ENCODE data around the gene EVA1C. TPM values are rescaled to one million over a fixed set of nuclear protein-coding genes. Genes with fewer than 3 reads are reported as not detected.

The EVA1C gene
- polyA plus RNA-seq, 1 donor (not counting 4 experiments of a cell fraction or from before 2014, with no cell fraction given), result 15.3 TPM

DNA sequence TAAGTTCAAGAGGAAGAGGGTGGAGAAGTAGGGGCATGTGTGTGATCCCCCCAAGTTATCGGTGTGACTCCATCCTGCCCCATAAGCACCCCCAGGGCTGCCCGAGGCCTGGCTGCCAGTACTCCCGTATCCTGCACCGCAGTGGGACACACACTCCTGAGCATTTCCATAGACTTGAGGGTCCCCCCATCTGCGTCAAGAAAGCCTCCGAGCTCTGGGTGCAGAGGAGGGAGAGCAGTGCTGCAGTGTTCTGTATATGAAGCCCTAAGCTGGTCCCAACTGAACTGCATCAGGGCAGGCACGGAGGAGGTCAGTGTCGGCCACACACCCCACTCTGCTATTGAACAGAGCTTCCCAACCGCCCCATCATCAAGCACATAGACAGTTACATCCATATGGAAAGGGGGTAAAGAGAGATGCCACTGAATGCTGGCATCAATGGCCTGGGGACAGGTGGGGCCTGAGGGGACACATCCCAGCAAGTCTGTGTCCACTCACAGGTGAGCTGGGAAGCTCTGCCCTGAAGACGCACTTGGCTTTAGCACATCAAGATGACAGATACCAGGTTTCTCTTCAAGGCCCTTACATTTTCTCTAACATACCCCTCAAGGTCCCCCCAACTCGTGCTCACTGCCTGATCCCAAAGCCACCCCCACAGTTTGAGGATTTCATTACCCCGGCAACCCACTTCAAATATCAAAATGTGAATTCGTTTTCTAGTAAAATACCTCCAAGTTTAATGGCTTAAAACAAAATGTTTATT, 64.3 kb downstream of the EVA1C start:
- no peaks in the 10 kb centered on the region for H4K20me1 ChIP-seq (ENCODE audit: control insufficient read depth, extremely low read depth, insufficient read depth, low read length)
- H3K27me3 ChIP-seq (ENCODE audit: control insufficient read depth, extremely low read depth, insufficient read depth, low read length), result no peaks in the 10 kb centered on the region
- no peak overlapping the region for H3K9ac ChIP-seq (ENCODE audit: control insufficient read depth, extremely low read depth, insufficient read depth, low read length)
- FAIRE-seq (no peak), DNase-seq (ENCODE audit: low read depth, low spot score) (no peak)
- dilution Hi-C loops (cut with MboI; ENCODE audit: extremely low pct_ligation_motif_present, low sequenced_read_pairs), result no loop called here
- H3K4me3 ChIP-seq (ENCODE audit: control insufficient read depth in 2 of 3, extremely low read depth in 1 of 3, insufficient read depth in 2 of 3, low read depth in 1 of 3, low read length in 3 of 3), result no peak overlapping the region
- peaks cover 24% of the 10 kb centered on the region for H3K4me1 ChIP-seq (ENCODE audit: control insufficient read depth, extremely low read depth, insufficient read depth, low read length)
- TF ChIP-seq EZH2 (IDR thresholded peaks at IDR 0.05; ENCODE audit: low read length), result no peak
- TF ChIP-seq, protein P1, sequence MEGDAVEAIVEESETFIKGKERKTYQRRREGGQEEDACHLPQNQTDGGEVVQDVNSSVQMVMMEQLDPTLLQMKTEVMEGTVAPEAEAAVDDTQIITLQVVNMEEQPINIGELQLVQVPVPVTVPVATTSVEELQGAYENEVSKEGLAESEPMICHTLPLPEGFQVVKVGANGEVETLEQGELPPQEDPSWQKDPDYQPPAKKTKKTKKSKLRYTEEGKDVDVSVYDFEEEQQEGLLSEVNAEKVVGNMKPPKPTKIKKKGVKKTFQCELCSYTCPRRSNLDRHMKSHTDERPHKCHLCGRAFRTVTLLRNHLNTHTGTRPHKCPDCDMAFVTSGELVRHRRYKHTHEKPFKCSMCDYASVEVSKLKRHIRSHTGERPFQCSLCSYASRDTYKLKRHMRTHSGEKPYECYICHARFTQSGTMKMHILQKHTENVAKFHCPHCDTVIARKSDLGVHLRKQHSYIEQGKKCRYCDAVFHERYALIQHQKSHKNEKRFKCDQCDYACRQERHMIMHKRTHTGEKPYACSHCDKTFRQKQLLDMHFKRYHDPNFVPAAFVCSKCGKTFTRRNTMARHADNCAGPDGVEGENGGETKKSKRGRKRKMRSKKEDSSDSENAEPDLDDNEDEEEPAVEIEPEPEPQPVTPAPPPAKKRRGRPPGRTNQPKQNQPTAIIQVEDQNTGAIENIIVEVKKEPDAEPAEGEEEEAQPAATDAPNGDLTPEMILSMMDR (optimal IDR thresholded peaks at IDR 0.05 in 1 of 3, IDR thresholded peaks at IDR 0.05 in 1 of 3, conservative IDR thresholded peaks at IDR 0.05 in 1 of 3; ENCODE audit: extremely low read depth in 1 of 3, insufficient read depth in 2 of 3, low read length in 3 of 3), result no peak
- no peak overlapping the region for H3K27ac ChIP-seq (ENCODE audit: control insufficient read depth, insufficient read depth, low read length)
- no peaks in the 10 kb centered on the region for H3K9me3 ChIP-seq (ENCODE audit: control insufficient read depth, low read depth, low read length)
- no peak overlapping the region for H2AFZ ChIP-seq (ENCODE audit: control insufficient read depth, low read length)
- peaks cover 2% of the 10 kb centered on the region for H3K9me1 ChIP-seq (ENCODE audit: control insufficient read depth, extremely low read depth, insufficient read depth, low read length)
- no peaks in the 10 kb centered on the region for H3K79me2 ChIP-seq (ENCODE audit: control insufficient read depth, insufficient read depth, low read length)
- H3K36me3 ChIP-seq (ENCODE audit: control insufficient read depth in 2 of 2, extremely low read depth in 1 of 2, insufficient read depth in 2 of 2, low read length in 2 of 2), result no peaks in the 10 kb centered on the region
- no peak overlapping the region for H3K4me2 ChIP-seq (ENCODE audit: control insufficient read depth, extremely low read depth, insufficient read depth, low read depth, low read length)

DNA sequence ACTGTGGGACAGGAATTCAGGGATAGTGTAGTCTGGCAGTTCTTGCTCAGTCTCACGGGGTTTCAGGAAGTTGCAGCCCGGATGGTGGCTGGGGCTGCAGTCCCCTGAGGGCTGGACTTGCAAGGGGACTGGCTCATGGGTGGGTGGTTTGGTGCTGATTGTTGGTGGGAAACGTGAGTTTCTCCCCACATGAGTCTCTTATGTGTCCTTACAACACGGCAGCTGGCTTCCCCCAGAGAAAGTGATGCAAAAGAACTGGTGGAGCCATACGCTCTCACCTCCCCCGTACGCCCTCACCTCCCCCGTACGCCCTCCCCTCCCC, 64.9 kb downstream of the EVA1C start:
- H3K9me3 ChIP-seq (ENCODE audit: control insufficient read depth, low read depth, low read length), result no peaks in the 10 kb centered on the region
- DNase-seq (ENCODE audit: low read depth, low spot score), result no peak
- no peaks in the 10 kb centered on the region for H3K36me3 ChIP-seq (ENCODE audit: control insufficient read depth in 2 of 2, extremely low read depth in 1 of 2, insufficient read depth in 2 of 2, low read length in 2 of 2)
- dilution Hi-C loops (cut with MboI; ENCODE audit: extremely low pct_ligation_motif_present, low sequenced_read_pairs), result no loop called here
- TF ChIP-seq EZH2 (IDR thresholded peaks at IDR 0.05; ENCODE audit: low read length), result no peak
- TF ChIP-seq, protein P1 (optimal IDR thresholded peaks at IDR 0.05 in 1 of 3, IDR thresholded peaks at IDR 0.05 in 1 of 3, conservative IDR thresholded peaks at IDR 0.05 in 1 of 3; ENCODE audit: extremely low read depth in 1 of 3, insufficient read depth in 2 of 3, low read length in 3 of 3), result no peak
- no peak for FAIRE-seq
- H3K4me1 ChIP-seq (ENCODE audit: control insufficient read depth, extremely low read depth, insufficient read depth, low read length), result peaks cover 24% of the 10 kb centered on the region
- H3K79me2 ChIP-seq (ENCODE audit: control insufficient read depth, insufficient read depth, low read length), result no peaks in the 10 kb centered on the region
- H3K9ac ChIP-seq (ENCODE audit: control insufficient read depth, extremely low read depth, insufficient read depth, low read length), result no peak overlapping the region
- H3K4me3 ChIP-seq (ENCODE audit: control insufficient read depth in 2 of 3, extremely low read depth in 1 of 3, insufficient read depth in 2 of 3, low read depth in 1 of 3, low read length in 3 of 3), result no peak overlapping the region
- no peaks in the 10 kb centered on the region for H4K20me1 ChIP-seq (ENCODE audit: control insufficient read depth, extremely low read depth, insufficient read depth, low read length)
- no peak overlapping the region for H2AFZ ChIP-seq (ENCODE audit: control insufficient read depth, low read length)
- H3K4me2 ChIP-seq (ENCODE audit: control insufficient read depth, extremely low read depth, insufficient read depth, low read depth, low read length), result no peak overlapping the region
- H3K27me3 ChIP-seq (ENCODE audit: control insufficient read depth, extremely low read depth, insufficient read depth, low read length), result no peaks in the 10 kb centered on the region
- no peak overlapping the region for H3K27ac ChIP-seq (ENCODE audit: control insufficient read depth, insufficient read depth, low read length)
- H3K9me1 ChIP-seq (ENCODE audit: control insufficient read depth, extremely low read depth, insufficient read depth, low read length), result peaks cover 2% of the 10 kb centered on the region

All from keratinocyte (primary cell).